GM04503 (cell line): Measurements from ENCODE around the gene ZNF507.
"Not testable (repeated sequence)": the region's sequence is repeated elsewhere in the genome, so short reads cannot be mapped to it uniquely, and the experiment has no call there.

Experiments
- DNase-seq: peaks from one replicate; pipeline ENCODE4 v3.0.0-alpha.2; 2012; ENCODE audit warnings: low read depth

ZNF507 gene

GRCh38 chr19:32415246-32415645 is 69.8 kb downstream of the ZNF507 start:
- DNase-seq, result no peak

GRCh38 chr19:32415669-32416068 is 70.3 kb downstream of the ZNF507 start:
- no peak for DNase-seq

DNA sequence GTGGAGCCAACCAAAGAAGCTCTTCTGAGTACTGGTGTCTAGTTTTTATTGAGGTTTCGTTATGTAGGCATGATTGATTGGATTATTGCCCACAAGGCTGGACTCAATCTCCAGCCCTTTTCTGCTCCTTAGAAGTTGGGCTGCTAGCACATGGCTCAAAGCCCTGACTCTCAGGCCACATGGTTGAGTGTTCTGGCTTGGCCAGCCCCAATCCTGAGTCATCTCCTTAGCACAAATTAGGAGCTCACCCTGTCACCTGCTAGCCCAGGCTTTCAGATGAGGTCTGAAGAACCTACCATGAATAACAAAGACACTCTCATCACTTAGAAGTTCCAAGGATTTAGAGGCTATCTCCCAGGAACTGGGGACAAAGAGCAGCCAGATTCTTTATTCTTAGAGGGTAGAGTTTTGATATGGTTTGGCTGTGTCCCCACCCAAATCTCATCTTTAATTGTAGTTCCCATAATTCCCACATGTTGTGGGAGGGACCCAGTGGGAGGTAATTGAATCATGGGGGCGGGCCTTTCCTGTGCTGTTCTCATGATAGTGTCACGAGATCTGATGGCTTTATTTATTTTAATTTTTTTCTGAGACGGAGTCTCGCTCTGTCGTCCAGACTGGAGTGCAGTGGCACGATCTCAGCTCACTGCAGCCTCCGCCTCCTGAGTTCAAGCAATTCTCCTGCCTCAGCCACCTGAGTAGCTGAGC is 71.5 kb downstream of the ZNF507 start:
- no peak for DNase-seq

DNA sequence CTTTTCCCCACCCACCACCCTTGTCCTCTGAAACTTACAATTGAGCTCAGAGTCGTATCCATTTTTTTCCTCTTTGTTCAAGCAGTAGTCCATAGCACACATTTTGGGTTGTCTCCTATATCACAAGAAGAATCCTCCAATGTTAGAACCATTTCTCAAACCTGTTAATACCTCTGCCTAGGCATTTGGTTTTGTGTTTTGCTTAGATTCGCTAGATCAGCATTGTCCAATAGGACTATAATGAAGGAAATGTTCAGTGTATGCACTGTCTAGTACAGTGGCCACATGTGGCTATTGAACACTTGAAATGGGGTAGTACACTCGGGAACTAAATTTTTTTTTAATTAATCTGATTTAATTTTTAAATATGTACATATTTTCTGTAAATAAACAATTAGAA is 72.7 kb downstream of the ZNF507 start:
- no peak for DNase-seq

GRCh38 chr19:32421589-32422361 is 76.4 kb downstream of the ZNF507 start:
- DNase-seq, result no peak

- DNase-seq, result no peak
These were observed 77.0 kb downstream of the ZNF507 start for GRCh38 chr19:32422435-32422834.

DNA sequence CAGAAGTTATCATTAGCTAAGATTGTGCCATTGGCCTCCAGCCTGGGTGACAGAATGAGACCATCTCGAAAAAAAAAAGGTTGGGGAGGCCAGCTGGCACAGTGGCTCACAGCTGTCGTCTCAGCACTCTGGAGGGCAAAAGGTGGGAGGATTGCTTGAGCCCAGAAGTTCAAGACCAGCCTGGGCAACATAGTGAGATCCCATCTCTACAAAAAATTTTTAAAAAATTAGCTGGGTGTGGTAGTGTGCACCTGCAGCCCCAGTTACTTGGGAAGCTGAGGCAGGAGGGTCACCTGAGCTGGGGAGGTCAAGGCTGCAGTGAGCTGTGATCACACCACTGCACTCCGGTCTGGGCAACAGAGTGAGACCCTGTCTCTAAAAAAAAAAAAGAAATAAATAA is 78.5 kb downstream of the ZNF507 start:
- DNase-seq, result not testable (repeated sequence)

DNA sequence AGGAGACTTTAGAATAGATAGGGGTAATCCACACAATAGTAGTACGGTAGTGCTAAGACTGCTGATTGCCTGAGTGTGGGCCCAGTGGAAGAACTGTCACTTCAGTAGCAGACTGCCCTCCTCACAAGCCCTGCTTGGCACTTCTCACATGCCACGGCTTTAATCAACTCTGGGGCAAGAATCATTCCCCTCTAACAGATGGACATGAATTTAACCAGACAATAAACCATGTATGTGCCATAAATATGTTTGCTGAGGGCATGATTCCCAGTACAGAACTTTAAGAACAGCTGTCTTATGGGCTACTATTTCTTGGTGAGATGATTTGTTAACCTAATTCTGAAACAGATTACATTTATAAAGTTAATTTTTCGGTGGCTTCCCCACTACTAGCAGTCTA is 82.1 kb downstream of the ZNF507 start:
- DNase-seq, result no peak

DNA sequence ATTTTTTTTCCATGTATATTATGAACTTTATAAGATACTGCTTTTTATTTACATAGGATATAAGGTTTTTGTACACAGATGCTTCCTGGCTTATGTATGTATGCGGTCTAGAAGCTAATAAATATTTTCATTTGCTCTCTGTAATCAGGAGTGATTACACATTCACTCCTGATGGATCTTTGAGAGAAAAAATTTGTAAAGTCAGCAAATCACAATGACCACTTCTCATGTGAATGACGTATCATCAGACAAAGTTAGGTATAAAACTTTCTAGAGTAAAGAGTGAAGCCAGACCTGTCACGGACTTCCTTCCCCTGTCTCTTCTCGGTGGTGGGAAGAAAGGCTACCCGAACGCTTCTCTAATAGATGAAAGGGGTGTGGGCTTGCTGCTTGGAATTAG is 91.3 kb downstream of the ZNF507 start:
- no peak for DNase-seq

GRCh38 chr19:32437096-32437495 is 91.7 kb downstream of the ZNF507 start:
- no peak for DNase-seq
